ENCODE results near the gene TMEM231. TPM values are rescaled to one million over a fixed set of nuclear protein-coding genes. Genes with fewer than 3 reads are reported as not detected.

The TMEM231 gene
- total RNA-seq, 1 donor from 2014 or later, result 12.5 TPM

- no peak for TF ChIP-seq CTCF (conservative IDR thresholded peaks at IDR 0.05; ENCODE audit: low read depth, low read length)
- H3K4me3 ChIP-seq (ENCODE audit: low read depth, low read length), result no peak overlapping the region
- DNase-seq (ENCODE audit: low read depth), result no peak
These were observed 35.1 kb upstream of the TMEM231 start for GRCh38 chr16:75590920-75591843.

- H3K4me3 ChIP-seq (ENCODE audit: low read depth, low read length), result no peak overlapping the region
- TF ChIP-seq CTCF (conservative IDR thresholded peaks at IDR 0.05; ENCODE audit: low read depth, low read length), result no peak
- DNase-seq (ENCODE audit: low read depth), result no peak
These were observed 33.3 kb upstream of the TMEM231 start for GRCh38 chr16:75589306-75589705.

- no peak overlapping the region for H3K4me3 ChIP-seq (ENCODE audit: low read depth, low read length)
- TF ChIP-seq CTCF (conservative IDR thresholded peaks at IDR 0.05; ENCODE audit: low read depth, low read length), result no peak
- no peak for DNase-seq (ENCODE audit: low read depth)
These were observed 32.7 kb upstream of the TMEM231 start for GRCh38 chr16:75588716-75589115.

GRCh38 chr16:75584108-75584507 is 28.1 kb upstream of the TMEM231 start:
- DNase-seq (ENCODE audit: low read depth), result no peak
- no peak overlapping the region for H3K4me3 ChIP-seq (ENCODE audit: low read depth, low read length)
- TF ChIP-seq CTCF (conservative IDR thresholded peaks at IDR 0.05; ENCODE audit: low read depth, low read length), result no peak

- H3K4me3 ChIP-seq (ENCODE audit: low read depth, low read length), result no peak overlapping the region
- DNase-seq (ENCODE audit: low read depth), result no peak
- no peak for TF ChIP-seq CTCF (conservative IDR thresholded peaks at IDR 0.05; ENCODE audit: low read depth, low read length)
These were observed 23.3 kb upstream of the TMEM231 start for GRCh38 chr16:75579281-75579834.

- DNase-seq (ENCODE audit: low read depth), result no peak
- H3K4me3 ChIP-seq (ENCODE audit: low read depth, low read length), result no peak overlapping the region
- TF ChIP-seq CTCF (conservative IDR thresholded peaks at IDR 0.05; ENCODE audit: low read depth, low read length), result no peak
These were observed 22.7 kb upstream of the TMEM231 start for GRCh38 chr16:75578725-75579124.

Data from epithelial cell of proximal tubule (primary cell).